SK-N-SH (cell line): ENCODE data around the gene LYPD8. TPM values are rescaled to one million over a fixed set of nuclear protein-coding genes. Genes with fewer than 3 reads are reported as not detected.

Experiments used
- CTCF ChIA-PET: fragments of 300-600, 350-600 bp; formaldehyde crosslinking; extraction: SDS; loops from one replicate; lab custom pipeline; 2021; lab: Yijun Ruan, JAX
- POLR2A ChIA-PET: fragments of 350-600 bp; sonication (Branson Sonifier 250); formaldehyde crosslinking; extraction: SDS; loops from one replicate; lab custom pipeline; 2020; ENCODE audit warnings: antibody characterized with exemption, inconsistent platforms; lab: Yijun Ruan, JAX
- DNase-seq: peaks from one replicate; pipeline ENCODE4 v3.0.0; 2012
- H2AFZ ChIP-seq: fragments of 200-600 bp; sonication (generic); 2 replicates; pipeline ENCODE4 v1.8.1; 2016; ENCODE audit warnings: antibody characterized with exemption, mild to moderate bottlenecking, low read depth
- H3F3A ChIP-seq: fragments of 200-600 bp; sonication (generic); replicated peaks from 2 replicates; pipeline ENCODE3; 2016; ENCODE audit warnings: antibody characterized with exemption, mild to moderate bottlenecking; ENCODE audit not compliant: insufficient read depth
- H3K27ac ChIP-seq, 2 experiments: fragments of 200-500 bp in 1 of 2; fragments of 200-600 bp in 1 of 2; sonication (Bioruptor generic) in 1 of 2; sonication (generic), shearing (Covaris generic) in 1 of 2; 2 replicates each; pipeline versions ENCODE4 v1.5.1 to v1.6.1; 2014 to 2016; ENCODE audit warnings: low read depth in 2 of 2, inconsistent platforms in 1 of 2, low read length in 1 of 2, mild to moderate bottlenecking in 1 of 2, mixed read lengths in 1 of 2
- H3K27me3 ChIP-seq: fragments of 200-600 bp; sonication (generic), shearing (Covaris generic); 2 replicates; pipeline ENCODE4 v1.6.1; 2016; ENCODE audit warnings: mixed run types; ENCODE audit not compliant: insufficient read depth
- H3K36me3 ChIP-seq, 2 experiments: fragments of 200-500 bp in 1 of 2; fragments of 200-600 bp in 1 of 2; sonication (Bioruptor generic) in 1 of 2; sonication (generic) in 1 of 2; replicated peaks in 1 of 2; 2 replicates each; pipeline versions ENCODE3 to v1.5.1; 2014 to 2016; ENCODE audit warnings: low read length in 1 of 2, mild to moderate bottlenecking in 1 of 2; ENCODE audit not compliant: insufficient read depth in 2 of 2, control insufficient read depth in 1 of 2
- H3K4me1 ChIP-seq, 2 experiments: fragments of 200-500 bp in 1 of 2; fragments of 200-600 bp in 1 of 2; sonication (Bioruptor generic) in 1 of 2; sonication (generic), shearing (Covaris generic) in 1 of 2; 2 replicates each; pipeline versions ENCODE4 v1.5.1 to v1.6.1; 2014 to 2016; ENCODE audit warnings: low read depth in 1 of 2, low read length in 1 of 2, mixed run types in 1 of 2; ENCODE audit not compliant: insufficient read depth in 2 of 2, control insufficient read depth in 1 of 2
- H3K4me2 ChIP-seq: fragments of 200-600 bp; sonication (generic), shearing (Covaris generic); 2 replicates; pipeline ENCODE4 v1.6.1; 2017; ENCODE audit warnings: mixed run types
- H3K4me3 ChIP-seq, 2 experiments: fragments of 200-500 bp in 1 of 2; fragments of 200-600 bp in 1 of 2; sonication (Bioruptor generic) in 1 of 2; sonication (generic), shearing (Covaris generic) in 1 of 2; 2 replicates each; pipeline versions ENCODE4 v1.5.1 to v1.8.1; 2014 to 2016; ENCODE audit warnings: low read depth in 2 of 2, inconsistent platforms in 1 of 2, low read length in 1 of 2, mild to moderate bottlenecking in 1 of 2, mixed read lengths in 1 of 2, moderate library complexity in 1 of 2
- H3K79me2 ChIP-seq: fragments of 200-600 bp; sonication (generic); 2 replicates; pipeline ENCODE4 v1.8.1; 2017; ENCODE audit warnings: mild to moderate bottlenecking; ENCODE audit not compliant: insufficient read depth
- H3K9ac ChIP-seq: fragments of 200-600 bp; sonication (generic); 2 replicates; pipeline ENCODE4 v1.6.1; 2017; ENCODE audit warnings: mixed run types
- H3K9me2 ChIP-seq: fragments of 200-600 bp; sonication (generic); 2 replicates; pipeline ENCODE4 v1.6.1; 2017; ENCODE audit warnings: mixed run types
- H3K9me3 ChIP-seq: fragments of 200-600 bp; sonication (generic); 2 replicates; pipeline ENCODE4 v1.6.1; 2017; ENCODE audit warnings: mixed run types, mild to moderate bottlenecking, moderate library complexity
- H4K20me1 ChIP-seq: fragments of 200-600 bp; sonication (generic); 2 replicates; pipeline ENCODE4 v1.6.1; 2017; ENCODE audit warnings: mild to moderate bottlenecking, mixed run types; ENCODE audit not compliant: insufficient read depth
- CHD2 ChIP-seq: fragments of 150-350 bp; IDR thresholded peaks from 2 replicates; pipeline ENCODE4 v1.6.1; 2018; ENCODE audit warnings: low read length; ENCODE audit not compliant: partially characterized antibody
- ELF1 ChIP-seq: IDR thresholded peaks from 2 replicates; pipeline ENCODE4 v1.4.0; 2012
- EZH2phosphoT487 ChIP-seq: fragments of 200-600 bp; sonication (generic); IDR thresholded peaks from 2 replicates; pipeline ENCODE4 v1.6.1; 2017; ENCODE audit warnings: low read depth, mixed run types, mild to moderate bottlenecking, antibody characterized with exemption, moderate library complexity, borderline replicate concordance
- FOXJ3 ChIP-seq: sonication (generic); formaldehyde crosslinking; IDR thresholded peaks from 2 replicates; pipeline ENCODE4 v1.5.1; 2020; ENCODE audit warnings: mild to moderate bottlenecking, missing genetic modification reagents
- GABPA ChIP-seq: IDR thresholded peaks from 2 replicates; pipeline ENCODE4 v1.4.0; 2012; ENCODE audit warnings: low read depth, mild to moderate bottlenecking
- GATA2 ChIP-seq: sonication (generic); formaldehyde crosslinking; IDR thresholded peaks from 2 replicates; pipeline ENCODE4 v1.5.0; 2020; ENCODE audit warnings: mild to moderate bottlenecking, missing genetic modification reagents
- IRF3 ChIP-seq: fragments of 150-350 bp; IDR thresholded peaks from 2 replicates; pipeline ENCODE4 v1.6.1; 2016; ENCODE audit warnings: mild to moderate bottlenecking, low read depth, low read length
- JUND ChIP-seq: IDR thresholded peaks from 2 replicates; pipeline ENCODE4 v1.4.0; 2012
- MEF2A ChIP-seq: IDR thresholded peaks from 2 replicates; pipeline ENCODE4 v1.4.0; 2012; ENCODE audit warnings: low read depth, borderline replicate concordance
- MXI1 ChIP-seq: IDR thresholded peaks from 2 replicates; pipeline ENCODE4 v1.6.1; 2012; ENCODE audit warnings: mild to moderate bottlenecking, low read depth, low read length, improper control_type of control experiment
- NRF1 ChIP-seq: IDR thresholded peaks from 2 replicates; pipeline ENCODE4 v1.6.1; 2012; ENCODE audit warnings: low read depth, mild to moderate bottlenecking, low read length
- POLR2AphosphoS5 ChIP-seq: IDR thresholded peaks from 2 replicates; pipeline ENCODE4 v1.6.1; 2012; ENCODE audit warnings: low read depth, low read length
- RAD21 ChIP-seq: IDR thresholded peaks from 2 replicates; pipeline ENCODE4 v1.6.1; 2012; ENCODE audit warnings: mild to moderate bottlenecking, low read length
- SMC3 ChIP-seq: IDR thresholded peaks from 2 replicates; pipeline ENCODE4 v1.6.1; 2012; ENCODE audit warnings: low read depth, low read length, improper control_type of control experiment
- TAF1 ChIP-seq: IDR thresholded peaks from 2 replicates; pipeline ENCODE4 v1.6.1; 2012; ENCODE audit warnings: low read depth, mild to moderate bottlenecking, low read length, moderate library complexity, borderline replicate concordance
- TCF12 ChIP-seq: IDR thresholded peaks from 2 replicates; pipeline ENCODE4 v1.4.0; 2012
- TEAD4 ChIP-seq: IDR thresholded peaks from 2 replicates; pipeline ENCODE4 v1.4.0; 2012; ENCODE audit warnings: mild to moderate bottlenecking, borderline replicate concordance; ENCODE audit not compliant: insufficient read depth
- YY1 ChIP-seq: IDR thresholded peaks from 2 replicates; pipeline ENCODE4 v1.4.0; 2012; ENCODE audit warnings: low read depth, mild to moderate bottlenecking
- WGBS: methylation state at CpG from one replicate; pipeline ENCODE4 v1.1.6; 2017; ENCODE audit warnings: low lambda C conversion rate; 5-methylcytosine and 5-hydroxymethylcytosine counted together
- polyA plus RNA-seq, 3 experiments: library from polyadenylated mRNA; depleted of rRNA; stranded (reverse); fragments of >200 nt; gene quantifications; 2 replicates each; pipeline ENCODE4 v1.2.3, GENCODE V29; 2012
- TF ChIP-seq, protein P1 (sequence below): fragments of 200-600 bp; sonication (generic); IDR thresholded peaks from 2 replicates; pipeline ENCODE4 v1.6.1; 2017; ENCODE audit warnings: antibody characterized with exemption, mild to moderate bottlenecking, moderate library complexity

The LYPD8 gene
- polyA plus RNA-seq, 1 of the 3 experiments (the other 2 are of a cell fraction): 1.5 TPM

DNA sequence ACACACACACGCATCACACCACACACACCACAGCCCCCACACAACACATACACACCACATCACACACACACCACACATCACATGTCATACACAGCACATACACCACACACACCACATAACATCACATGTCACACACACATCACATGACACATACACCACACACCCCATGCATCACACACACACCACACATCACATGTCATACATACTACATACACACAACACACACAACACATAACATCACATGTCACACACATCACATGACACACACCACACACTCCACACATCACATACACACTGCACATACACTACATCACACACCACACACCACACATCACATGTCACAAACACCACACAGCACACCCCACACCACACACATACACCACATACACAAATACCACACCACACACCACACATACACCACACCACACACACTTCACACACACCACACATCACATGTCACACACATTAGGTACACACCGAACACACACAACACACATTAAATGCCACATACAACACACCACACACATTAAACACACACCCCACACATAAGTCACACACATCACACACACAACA is 1.8 kb downstream of the LYPD8 start:
- H3K36me3 ChIP-seq: no peaks in the 10 kb centered on the region
- H3K27me3 ChIP-seq: no peaks in the 10 kb centered on the region
- TF ChIP-seq TCF12: no peak
- no peak for TF ChIP-seq TEAD4
- no peak for TF ChIP-seq FOXJ3 (CRISPR knock-in tag)
- no peak for TF ChIP-seq GABPA
- TF ChIP-seq RAD21: no peak
- no peak for TF ChIP-seq EZH2phosphoT487
- TF ChIP-seq JUND: no peak
- TF ChIP-seq YY1: no peak
- TF ChIP-seq CHD2: no peak
- TF ChIP-seq ELF1: no peak
- no peak for TF ChIP-seq IRF3
- TF ChIP-seq, protein P1, sequence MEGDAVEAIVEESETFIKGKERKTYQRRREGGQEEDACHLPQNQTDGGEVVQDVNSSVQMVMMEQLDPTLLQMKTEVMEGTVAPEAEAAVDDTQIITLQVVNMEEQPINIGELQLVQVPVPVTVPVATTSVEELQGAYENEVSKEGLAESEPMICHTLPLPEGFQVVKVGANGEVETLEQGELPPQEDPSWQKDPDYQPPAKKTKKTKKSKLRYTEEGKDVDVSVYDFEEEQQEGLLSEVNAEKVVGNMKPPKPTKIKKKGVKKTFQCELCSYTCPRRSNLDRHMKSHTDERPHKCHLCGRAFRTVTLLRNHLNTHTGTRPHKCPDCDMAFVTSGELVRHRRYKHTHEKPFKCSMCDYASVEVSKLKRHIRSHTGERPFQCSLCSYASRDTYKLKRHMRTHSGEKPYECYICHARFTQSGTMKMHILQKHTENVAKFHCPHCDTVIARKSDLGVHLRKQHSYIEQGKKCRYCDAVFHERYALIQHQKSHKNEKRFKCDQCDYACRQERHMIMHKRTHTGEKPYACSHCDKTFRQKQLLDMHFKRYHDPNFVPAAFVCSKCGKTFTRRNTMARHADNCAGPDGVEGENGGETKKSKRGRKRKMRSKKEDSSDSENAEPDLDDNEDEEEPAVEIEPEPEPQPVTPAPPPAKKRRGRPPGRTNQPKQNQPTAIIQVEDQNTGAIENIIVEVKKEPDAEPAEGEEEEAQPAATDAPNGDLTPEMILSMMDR: no peak
- TF ChIP-seq SMC3: no peak
- no peak for TF ChIP-seq POLR2AphosphoS5
- TF ChIP-seq MEF2A: no peak
- no peak for TF ChIP-seq TAF1
- no peak for TF ChIP-seq MXI1
- TF ChIP-seq GATA2: no peak
- no peak for TF ChIP-seq NRF1
- no peak overlapping the region for H3K4me3 ChIP-seq
- no peak overlapping the region for H3K27ac ChIP-seq
- POLR2A ChIA-PET: no interaction called here
- peaks cover 9% of the 10 kb centered on the region for H3F3A ChIP-seq
- no peak for DNase-seq
- H3K9ac ChIP-seq: no peak overlapping the region
- no peak overlapping the region for H2AFZ ChIP-seq
- no peaks in the 10 kb centered on the region for H3K79me2 ChIP-seq
- no peaks in the 10 kb centered on the region for H4K20me1 ChIP-seq
- H3K4me2 ChIP-seq: no peak overlapping the region
- no peaks in the 10 kb centered on the region for H3K9me2 ChIP-seq
- CTCF ChIA-PET: no interaction called here
- no peaks in the 10 kb centered on the region for H3K9me3 ChIP-seq
- 60% methylated on average over 2 of the region's 2 CpGs for WGBS
- no peaks in the 10 kb centered on the region for H3K4me1 ChIP-seq
